ENCODE measurements around the gene GOLGA6L2. TPM values are rescaled to one million over a fixed set of nuclear protein-coding genes. Genes with fewer than 3 reads are reported as not detected.

The GOLGA6L2 gene
- polyA plus RNA-seq, 3 donors, result not detected

- Histone ChIP-seq H2AFZ (ENCODE audit: insufficient read depth, low read depth, low read length, poor library complexity, severe bottlenecking) (no peak overlapping the region), H3K27me3 (ENCODE audit: control insufficient read depth in 2 of 2, insufficient read depth in 2 of 2, low read length in 2 of 2) (no peaks in the 10 kb centered on the region), H3K9ac (ENCODE audit: insufficient read depth, low read length, poor library complexity, severe bottlenecking) (no peak overlapping the region), H3K36me3 (replicated peaks in 1 of 2; ENCODE audit: control insufficient read depth in 1 of 2, insufficient read depth in 2 of 2, low read length in 2 of 2) (no peaks in the 10 kb centered on the region), H4K20me1 (ENCODE audit: insufficient read depth, low read length) (no peaks in the 10 kb centered on the region), H3K9me3 (replicated peaks in 1 of 2; ENCODE audit: control insufficient read depth in 1 of 2, insufficient read depth in 1 of 2, low read length in 2 of 2) (no peaks in the 10 kb centered on the region), H3K4me1 (ENCODE audit: control insufficient read depth in 1 of 2, insufficient read depth in 2 of 2, low read length in 2 of 2) (no peaks in the 10 kb centered on the region), H3K79me2 (ENCODE audit: insufficient read depth, low read length) (no peaks in the 10 kb centered on the region), H3K4me3 (replicated peaks in 1 of 3; ENCODE audit: low read depth in 2 of 3, low read length in 3 of 3) (no peak overlapping the region), H3K4me2 (replicated peaks; ENCODE audit: extremely low read depth, low read length, poor library complexity, severe bottlenecking) (no peak overlapping the region), H3K27ac (ENCODE audit: low read depth in 1 of 2, low read length in 2 of 2) (no peak overlapping the region)
- peaks cover 0 to 4% (median 0%) of the 10 kb centered on the region in 7 donors for H3K9me3 Mint-ChIP-seq
- H3K4me1 Mint-ChIP-seq, result no peaks in the 10 kb centered on the region
- H3K4me3 Mint-ChIP-seq, result no peak overlapping the region
- intact Hi-C loops (cut with micrococcal nuclease), result no loop called here
- DNase-seq, result no peak
- WGBS (ENCODE audit: insufficient coverage), result 90% methylated on average over 2 of the region's 2 CpGs
- H3K27ac Mint-ChIP-seq, result no peak overlapping the region
- TF ChIP-seq CTCF (IDR thresholded peaks at IDR 0.05), result no peak
- H3K27me3 Mint-ChIP-seq (ENCODE audit: low read depth in 3 of 3), result peaks cover 0 to 7% (median 5%) of the 10 kb centered on the region in 3 donors
- no peaks in the 10 kb centered on the region for H3K36me3 Mint-ChIP-seq
These were observed 9.4 kb downstream of the GOLGA6L2 start for GRCh38 chr15:23437673-23438072.

GRCh38 chr15:23437146-23437545 is 9.9 kb downstream of the GOLGA6L2 start:
- TF ChIP-seq CTCF (IDR thresholded peaks at IDR 0.05), result no peak
- Histone ChIP-seq H3K27me3 (ENCODE audit: control insufficient read depth in 2 of 2, insufficient read depth in 2 of 2, low read length in 2 of 2) (no peaks in the 10 kb centered on the region), H3K79me2 (ENCODE audit: insufficient read depth, low read length) (no peaks in the 10 kb centered on the region), H3K4me3 (replicated peaks in 1 of 3; ENCODE audit: low read depth in 2 of 3, low read length in 3 of 3) (no peak overlapping the region), H3K36me3 (replicated peaks in 1 of 2; ENCODE audit: control insufficient read depth in 1 of 2, insufficient read depth in 2 of 2, low read length in 2 of 2) (no peaks in the 10 kb centered on the region), H3K9ac (ENCODE audit: insufficient read depth, low read length, poor library complexity, severe bottlenecking) (no peak overlapping the region), H3K27ac (ENCODE audit: low read depth in 1 of 2, low read length in 2 of 2) (no peak overlapping the region), H3K9me3 (replicated peaks in 1 of 2; ENCODE audit: control insufficient read depth in 1 of 2, insufficient read depth in 1 of 2, low read length in 2 of 2) (no peaks in the 10 kb centered on the region), H2AFZ (ENCODE audit: insufficient read depth, low read depth, low read length, poor library complexity, severe bottlenecking) (no peak overlapping the region), H3K4me1 (ENCODE audit: control insufficient read depth in 1 of 2, insufficient read depth in 2 of 2, low read length in 2 of 2) (no peaks in the 10 kb centered on the region), H4K20me1 (ENCODE audit: insufficient read depth, low read length) (no peaks in the 10 kb centered on the region), H3K4me2 (replicated peaks; ENCODE audit: extremely low read depth, low read length, poor library complexity, severe bottlenecking) (no peak overlapping the region)
- H3K4me3 Mint-ChIP-seq, result no peak overlapping the region
- DNase-seq, result no peak
- peaks cover 0 to 3% (median 0%) of the 10 kb centered on the region in 7 donors for H3K9me3 Mint-ChIP-seq
- peaks cover 0 to 4% (median 4%) of the 10 kb centered on the region in 3 donors for H3K27me3 Mint-ChIP-seq (ENCODE audit: low read depth in 3 of 3)
- intact Hi-C loops (cut with micrococcal nuclease), result no loop called here
- no peaks in the 10 kb centered on the region for H3K4me1 Mint-ChIP-seq
- H3K27ac Mint-ChIP-seq, result no peak overlapping the region
- 96% methylated on average over 7 of the region's 9 CpGs for WGBS (ENCODE audit: insufficient coverage)
- H3K36me3 Mint-ChIP-seq, result no peaks in the 10 kb centered on the region

Data from CD14-positive monocyte (primary cell).